Naive thymus-derived CD8-positive, alpha-beta T cell (primary cell): ENCODE data around the gene TMEM186. TPM values are rescaled to one million over a fixed set of nuclear protein-coding genes. Genes with fewer than 3 reads are reported as not detected.

Experiments used
- polyA plus RNA-seq, 3 donors: library from polyadenylated mRNA; unstranded; fragments of 300-500 nt; fragmentation: Illumina TruSeq; gene quantifications; one replicate each; pipeline ENCODE4 v1.2.3, GENCODE V29; 2021
- total RNA-seq, 8 experiments: library from RNA in 2 of 8; stranded (reverse) in 2 of 8; gene quantifications; one replicate each; pipeline ENCODE4 v1.2.3 and lab custom pipeline; 2021 to 2026

Gene TMEM186
- total and polyA plus RNA-seq, 5 experiments from 2014 or later: 10.3 to 15.8 (median 12.5) TPM

Other genes starting within 250 kb of the TMEM186 start
- gene TMEM114, start 207.1 kb downstream of the TMEM186 start, total RNA-seq: not detected
- gene TMEM114, start 207.1 kb downstream of the TMEM186 start, polyA plus RNA-seq: not detected
- gene METTL22, start 175.9 kb downstream of the TMEM186 start, total RNA-seq: 10 to 100 TPM; 49.6 to 52.2 TPM
- 10 to 100 TPM in 2 of 3 donors, 1 to 10 TPM in 1; 6.9 to 12.7 (median 11.1) TPM for gene METTL22, start 175.9 kb downstream of the TMEM186 start, polyA plus RNA-seq
- 1 to 10 TPM; 10.0 TPM for gene ABAT, start 123.0 kb downstream of the TMEM186 start, total RNA-seq
- gene ABAT, start 123.0 kb downstream of the TMEM186 start, polyA plus RNA-seq: 1 to 10 TPM; 1.7 to 2.4 (median 1.7) TPM
- gene PMM2, start 200 bp upstream of the TMEM186 start, total RNA-seq: 10 to 100 TPM; 35.2 to 41.9 TPM
- 10 to 100 TPM; 21.4 to 26.0 (median 22.5) TPM for gene PMM2, start 200 bp upstream of the TMEM186 start, polyA plus RNA-seq
- 10 to 100 TPM; 59.6 to 61.2 TPM for gene CARHSP1, start 71.4 kb upstream of the TMEM186 start, total RNA-seq
- gene CARHSP1, start 71.4 kb upstream of the TMEM186 start, polyA plus RNA-seq: 10 to 100 TPM; 40.0 to 51.9 (median 48.5) TPM
- not detected for gene LITAFD, start 84.7 kb upstream of the TMEM186 start, total RNA-seq
- not detected for gene LITAFD, start 84.7 kb upstream of the TMEM186 start, polyA plus RNA-seq
- gene USP7, start 166.3 kb upstream of the TMEM186 start, total RNA-seq: 100 to 1,000 TPM; 201 to 207 TPM
- gene USP7, start 166.3 kb upstream of the TMEM186 start, polyA plus RNA-seq: 1 to 10 TPM; 6.4 to 9.9 (median 9.2) TPM